Epithelial cell of proximal tubule (primary cell): ENCODE results near the gene DIO1. TPM values are rescaled to one million over a fixed set of nuclear protein-coding genes. Genes with fewer than 3 reads are reported as not detected.

Experiments
- DNase-seq: peaks from one replicate; pipeline ENCODE4 v3.0.0-alpha.2; 2011; ENCODE audit warnings: low read depth
- H3K4me3 ChIP-seq: 2 replicates; pipeline ENCODE4 v1.5.1; 2011; ENCODE audit warnings: low read depth, mild to moderate bottlenecking, low read length
- CTCF ChIP-seq: conservative IDR thresholded peaks from 2 replicates; pipeline ENCODE4 v1.5.1; 2012; ENCODE audit warnings: low read depth, mild to moderate bottlenecking, low read length
- total RNA-seq: library from RNA; depleted of rRNA; stranded (reverse); fragments of >200 nt; gene quantifications from 2 replicates; pipeline ENCODE4 v1.2.3, GENCODE V29; 2015

Gene DIO1
- total RNA-seq, 1 donor from 2014 or later = not detected

GRCh38 chr1:53929246-53929960 lies 35.4 kb downstream of the DIO1 start:
- no peak overlapping the region for H3K4me3 ChIP-seq
- TF ChIP-seq CTCF = no peak

GRCh38 chr1:53930932-53931331 lies 36.9 kb downstream of the DIO1 start:
- no peak for DNase-seq
- H3K4me3 ChIP-seq = no peak overlapping the region
- TF ChIP-seq CTCF = no peak

More at GRCh38 chr1:53929246-53929960, 35.4 kb downstream of the DIO1 start:
- no peak for DNase-seq

GRCh38 chr1:53931523-53931922 lies 37.5 kb downstream of the DIO1 start:
- no peak overlapping the region for H3K4me3 ChIP-seq
- no peak for TF ChIP-seq CTCF
- no peak for DNase-seq

- TF ChIP-seq CTCF = no peak
- no peak overlapping the region for H3K4me3 ChIP-seq
- DNase-seq = no peak
Observed at GRCh38 chr1:53934170-53934765, 40.3 kb downstream of the DIO1 start.

GRCh38 chr1:53936430-53936829 lies 42.4 kb downstream of the DIO1 start:
- no peak overlapping the region for H3K4me3 ChIP-seq
- DNase-seq = no peak
- TF ChIP-seq CTCF = no peak

GRCh38 chr1:53938136-53938830 lies 44.3 kb downstream of the DIO1 start:
- DNase-seq = no peak
- no peak overlapping the region for H3K4me3 ChIP-seq

More at GRCh38 chr1:53938136-53938830, 44.3 kb downstream of the DIO1 start:
- TF ChIP-seq CTCF = no peak
